Measurements from ENCODE around the gene OLAH. TPM values are rescaled to one million over a fixed set of nuclear protein-coding genes. Genes with fewer than 3 reads are reported as not detected.

OLAH gene
- 0.31 and 0.48 TPM in 2 replicates for total RNA-seq (2021)
- long read RNA-seq, partial matches to known transcripts, result 0 of 1 reads
- long read RNA-seq, other reads (novel, unspliced or antisense), result 0 of 1 reads

- Histone ChIP-seq H2AK5ac (ENCODE audit: insufficient read length, low read length) (no peak within 1 kb of the TSS), H2BK20ac (ENCODE audit: low read depth, low read length, poor library complexity, severe bottlenecking) (no peak within 1 kb of the TSS), H2BK5ac (ENCODE audit: insufficient read length, low read length) (no peak within 1 kb of the TSS), H4K91ac (ENCODE audit: insufficient read length, low read depth, low read length) (no peak within 1 kb of the TSS), H3K9me3 (ENCODE audit: control insufficient read depth, low read depth, low read length) (no peaks in the 10 kb centered on the region), H3K79me2 (ENCODE audit: insufficient read depth, low read length) (no peaks in the 10 kb centered on the region), H2BK15ac (ENCODE audit: low read depth, low read length) (no peak within 1 kb of the TSS), H2BK12ac (ENCODE audit: insufficient read length, low read depth, low read length) (no peak within 1 kb of the TSS), H3K56ac (ENCODE audit: insufficient read length, low read depth, low read length) (no peak within 1 kb of the TSS), H3K9ac (ENCODE audit: extremely low read depth, insufficient read length, low read length) (no peak within 1 kb of the TSS), H3T11ph (ENCODE audit: low read length) (no peak within 1 kb of the TSS), H3K27ac (ENCODE audit: insufficient read length, low read depth, low read length) (no peak within 1 kb of the TSS), H4K20me1 (ENCODE audit: control insufficient read depth, insufficient read depth, insufficient read length) (no peaks in the 10 kb centered on the region), H3K18ac (ENCODE audit: insufficient read length, low read depth, low read length) (no peak within 1 kb of the TSS), H3K23ac (ENCODE audit: insufficient read length, low read depth, low read length) (no peak within 1 kb of the TSS), H4K8ac (replicated peaks; ENCODE audit: insufficient read length, low read depth, low read length) (no peak within 1 kb of the TSS), H3K14ac (ENCODE audit: insufficient read depth, low read length) (no peak within 1 kb of the TSS), H3K4me1 (ENCODE audit: insufficient read depth, low read length) (no peaks in the 10 kb centered on the region; the same call in 1 of the 2 replicates), H3K79me1 (ENCODE audit: insufficient read depth, low read depth, low read length, poor library complexity, severe bottlenecking) (no peaks in the 10 kb centered on the region), H3K4me2 (ENCODE audit: insufficient read depth, insufficient read length, low read length) (no peak within 1 kb of the TSS), H3K4ac (ENCODE audit: low read depth, low read length) (no peak within 1 kb of the TSS), H2AFZ (ENCODE audit: low read length) (no peak within 1 kb of the TSS), H3K23me2 (ENCODE audit: insufficient read length, low read depth, low read length, poor library complexity, severe bottlenecking) (no peaks in the 10 kb centered on the region), H4K5ac (ENCODE audit: insufficient read length, low read depth, low read length) (no peak within 1 kb of the TSS), H3K27me3 (ENCODE audit: insufficient read depth, low read length) (no peaks in the 10 kb centered on the region), H2BK120ac (ENCODE audit: low read depth, low read length, poor library complexity, severe bottlenecking) (no peak within 1 kb of the TSS)
- H3K9me3 Mint-ChIP-seq, result peaks cover 0 to 2% of the 10 kb centered on the region in 2 experiments; a peak in 1 of 5 replicates
- no peak for DNase-seq
- H3K4me1 Mint-ChIP-seq, result peaks cover 14 to 15% of the 10 kb centered on the region in 2 experiments
- no CpG with 5 or more reads among the region's 1 CpG for WGBS (ENCODE audit: extremely low coverage, insufficient read length, low lambda C conversion rate)
- no peaks in the 10 kb centered on the region; a peak in 2 of 7 replicates for H3K36me3 Mint-ChIP-seq (ENCODE audit: insufficient read depth in 1 of 3, low read depth in 3 of 3)
- H3K27me3 Mint-ChIP-seq (ENCODE audit: low read depth), result no peaks in the 10 kb centered on the region; the same call in 1 of the 2 replicates
- TF ChIP-seq, protein P1, sequence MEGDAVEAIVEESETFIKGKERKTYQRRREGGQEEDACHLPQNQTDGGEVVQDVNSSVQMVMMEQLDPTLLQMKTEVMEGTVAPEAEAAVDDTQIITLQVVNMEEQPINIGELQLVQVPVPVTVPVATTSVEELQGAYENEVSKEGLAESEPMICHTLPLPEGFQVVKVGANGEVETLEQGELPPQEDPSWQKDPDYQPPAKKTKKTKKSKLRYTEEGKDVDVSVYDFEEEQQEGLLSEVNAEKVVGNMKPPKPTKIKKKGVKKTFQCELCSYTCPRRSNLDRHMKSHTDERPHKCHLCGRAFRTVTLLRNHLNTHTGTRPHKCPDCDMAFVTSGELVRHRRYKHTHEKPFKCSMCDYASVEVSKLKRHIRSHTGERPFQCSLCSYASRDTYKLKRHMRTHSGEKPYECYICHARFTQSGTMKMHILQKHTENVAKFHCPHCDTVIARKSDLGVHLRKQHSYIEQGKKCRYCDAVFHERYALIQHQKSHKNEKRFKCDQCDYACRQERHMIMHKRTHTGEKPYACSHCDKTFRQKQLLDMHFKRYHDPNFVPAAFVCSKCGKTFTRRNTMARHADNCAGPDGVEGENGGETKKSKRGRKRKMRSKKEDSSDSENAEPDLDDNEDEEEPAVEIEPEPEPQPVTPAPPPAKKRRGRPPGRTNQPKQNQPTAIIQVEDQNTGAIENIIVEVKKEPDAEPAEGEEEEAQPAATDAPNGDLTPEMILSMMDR (conservative IDR thresholded peaks at IDR 0.05), result no peak
- no peak within 1 kb of the TSS for H3K27ac Mint-ChIP-seq
- no peak within 1 kb of the TSS for H3K4me3 Mint-ChIP-seq
These were observed at the start of gene OLAH for GRCh38 chr10:15043674-15044073. OLAH (plus strand) TSS chr10:15043943; CDS start chr10:15047289, 3,346 bp downstream.
